Measurements from ENCODE around the gene AGTPBP1.

DNA sequence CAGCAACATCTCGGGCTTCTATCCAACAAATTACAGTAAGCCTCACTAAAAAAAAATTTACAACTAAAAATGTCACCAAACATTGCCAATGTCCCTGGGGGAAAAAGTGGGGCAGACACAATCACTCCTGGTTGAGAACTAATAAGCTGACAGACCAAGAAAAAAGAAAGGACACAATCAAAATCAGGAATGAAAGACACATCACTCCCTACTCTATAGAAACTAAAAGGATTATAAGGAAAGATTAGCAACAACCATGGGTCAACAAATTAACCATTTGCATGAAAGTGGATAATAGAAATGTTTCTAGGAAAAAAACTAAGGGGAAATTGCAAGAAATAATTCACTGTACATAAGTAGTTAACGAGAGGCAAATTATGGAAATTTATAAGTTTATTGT, 53.4 kb downstream of the AGTPBP1 start:
- TF ChIP-seq, protein P1, sequence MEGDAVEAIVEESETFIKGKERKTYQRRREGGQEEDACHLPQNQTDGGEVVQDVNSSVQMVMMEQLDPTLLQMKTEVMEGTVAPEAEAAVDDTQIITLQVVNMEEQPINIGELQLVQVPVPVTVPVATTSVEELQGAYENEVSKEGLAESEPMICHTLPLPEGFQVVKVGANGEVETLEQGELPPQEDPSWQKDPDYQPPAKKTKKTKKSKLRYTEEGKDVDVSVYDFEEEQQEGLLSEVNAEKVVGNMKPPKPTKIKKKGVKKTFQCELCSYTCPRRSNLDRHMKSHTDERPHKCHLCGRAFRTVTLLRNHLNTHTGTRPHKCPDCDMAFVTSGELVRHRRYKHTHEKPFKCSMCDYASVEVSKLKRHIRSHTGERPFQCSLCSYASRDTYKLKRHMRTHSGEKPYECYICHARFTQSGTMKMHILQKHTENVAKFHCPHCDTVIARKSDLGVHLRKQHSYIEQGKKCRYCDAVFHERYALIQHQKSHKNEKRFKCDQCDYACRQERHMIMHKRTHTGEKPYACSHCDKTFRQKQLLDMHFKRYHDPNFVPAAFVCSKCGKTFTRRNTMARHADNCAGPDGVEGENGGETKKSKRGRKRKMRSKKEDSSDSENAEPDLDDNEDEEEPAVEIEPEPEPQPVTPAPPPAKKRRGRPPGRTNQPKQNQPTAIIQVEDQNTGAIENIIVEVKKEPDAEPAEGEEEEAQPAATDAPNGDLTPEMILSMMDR (conservative IDR thresholded peaks at IDR 0.05; ENCODE audit: low read depth in 2 of 2), result no peak
- TF ChIP-seq STAT1 (IDR thresholded peaks at IDR 0.05; ENCODE audit: unreplicated experiment) (no peak), EZH2phosphoT487 (IDR thresholded peaks at IDR 0.05; ENCODE audit: unreplicated experiment) (no peak), EZH2 (IDR thresholded peaks at IDR 0.05; ENCODE audit: low read depth, unreplicated experiment) (no peak), NANOG (IDR thresholded peaks at IDR 0.05; ENCODE audit: borderline replicate concordance) (no peak), POLR2AphosphoS5 (IDR thresholded peaks at IDR 0.05; ENCODE audit: low read depth) (no peak), JUNB (IDR thresholded peaks at IDR 0.05; ENCODE audit: unreplicated experiment) (no peak)
- TF ChIP-seq, protein P2, sequence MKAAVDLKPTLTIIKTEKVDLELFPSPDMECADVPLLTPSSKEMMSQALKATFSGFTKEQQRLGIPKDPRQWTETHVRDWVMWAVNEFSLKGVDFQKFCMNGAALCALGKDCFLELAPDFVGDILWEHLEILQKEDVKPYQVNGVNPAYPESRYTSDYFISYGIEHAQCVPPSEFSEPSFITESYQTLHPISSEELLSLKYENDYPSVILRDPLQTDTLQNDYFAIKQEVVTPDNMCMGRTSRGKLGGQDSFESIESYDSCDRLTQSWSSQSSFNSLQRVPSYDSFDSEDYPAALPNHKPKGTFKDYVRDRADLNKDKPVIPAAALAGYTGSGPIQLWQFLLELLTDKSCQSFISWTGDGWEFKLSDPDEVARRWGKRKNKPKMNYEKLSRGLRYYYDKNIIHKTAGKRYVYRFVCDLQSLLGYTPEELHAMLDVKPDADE (IDR thresholded peaks at IDR 0.05), result no peak
